CD4-positive, alpha-beta T cell treated with Interferon gamma for 1 hour (primary cell): Measurements from ENCODE around the gene GPATCH4.
"Not testable (repeated sequence)": the region's sequence is repeated elsewhere in the genome, so short reads cannot be mapped to it uniquely, and the experiment has no call there.

ENCODE experiments used
- DNase-seq: peaks from one replicate; pipeline ENCODE4 v3.0.0-alpha.2; 2020

The GPATCH4 gene

DNA sequence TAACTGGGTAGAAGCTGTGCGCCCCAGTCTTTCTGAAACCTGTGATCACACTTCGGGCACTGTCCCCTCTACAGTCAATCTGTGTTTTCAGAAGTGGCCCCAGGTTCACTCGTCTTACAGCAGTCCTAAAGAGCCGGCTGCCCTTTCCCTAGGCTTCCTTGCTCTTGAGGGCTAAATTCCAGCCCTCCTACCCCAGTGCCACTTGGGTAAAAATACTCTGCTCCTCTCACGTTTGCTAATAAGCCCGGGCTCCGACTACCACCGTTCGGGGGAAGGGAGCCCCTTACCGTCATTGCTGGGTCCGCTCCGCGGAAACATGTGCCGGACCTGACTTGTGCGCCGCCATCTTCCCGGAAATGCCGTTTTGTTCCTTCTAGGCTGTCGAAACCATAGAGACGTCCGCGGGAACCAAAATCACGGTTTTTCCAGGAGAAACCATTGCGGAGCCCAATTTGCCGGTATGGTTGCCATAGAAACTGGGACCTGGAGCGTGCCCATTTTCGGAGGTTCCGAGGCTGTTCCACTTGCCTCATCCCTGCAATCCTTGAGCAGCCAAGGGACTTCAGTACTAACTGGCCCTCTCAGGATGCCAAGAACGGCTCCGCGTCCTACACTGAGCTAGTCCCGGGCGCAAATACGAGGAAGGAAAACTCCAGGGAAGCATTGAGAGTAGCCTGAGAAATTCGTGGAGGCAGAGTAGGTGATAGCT lies at the start of gene GPATCH4:
TSS of gene GPATCH4 (minus strand) at position 358 of the 709 bp plus-strand sequence.
- peak; percentile 73 for DNase-seq

- DNase-seq = no peak
Measured at GRCh38 chr1:156648951-156649350, 47.7 kb upstream of the GPATCH4 start.

GRCh38 chr1:156648496-156648895 lies 47.2 kb upstream of the GPATCH4 start:
- no peak for DNase-seq

GRCh38 chr1:156647351-156647750 lies 46.1 kb upstream of the GPATCH4 start:
- DNase-seq = no peak

DNA sequence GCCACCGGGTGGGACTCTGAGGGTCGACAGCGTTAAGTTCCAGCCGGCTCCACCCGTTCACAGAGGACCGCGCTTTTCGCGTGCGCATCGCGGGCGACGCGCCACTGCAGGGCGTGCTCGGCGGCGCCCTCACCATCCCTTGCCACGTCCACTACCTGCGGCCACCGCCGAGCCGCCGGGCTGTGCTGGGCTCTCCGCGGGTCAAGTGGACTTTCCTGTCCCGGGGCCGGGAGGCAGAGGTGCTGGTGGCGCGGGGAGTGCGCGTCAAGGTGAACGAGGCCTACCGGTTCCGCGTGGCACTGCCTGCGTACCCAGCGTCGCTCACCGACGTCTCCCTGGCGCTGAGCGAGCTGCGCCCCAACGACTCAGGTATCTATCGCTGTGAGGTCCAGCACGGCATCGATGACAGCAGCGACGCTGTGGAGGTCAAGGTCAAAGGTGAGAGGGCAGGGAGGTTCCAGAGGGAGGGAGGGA lies 45.5 kb upstream of the GPATCH4 start:
- no peak for DNase-seq

- no peak for DNase-seq
Measured at GRCh38 chr1:156645666-156646065, 44.4 kb upstream of the GPATCH4 start.

- no peak for DNase-seq
Measured at GRCh38 chr1:156645056-156645455, 43.8 kb upstream of the GPATCH4 start.

GRCh38 chr1:156644640-156645039 lies 43.4 kb upstream of the GPATCH4 start:
- no peak for DNase-seq

DNA sequence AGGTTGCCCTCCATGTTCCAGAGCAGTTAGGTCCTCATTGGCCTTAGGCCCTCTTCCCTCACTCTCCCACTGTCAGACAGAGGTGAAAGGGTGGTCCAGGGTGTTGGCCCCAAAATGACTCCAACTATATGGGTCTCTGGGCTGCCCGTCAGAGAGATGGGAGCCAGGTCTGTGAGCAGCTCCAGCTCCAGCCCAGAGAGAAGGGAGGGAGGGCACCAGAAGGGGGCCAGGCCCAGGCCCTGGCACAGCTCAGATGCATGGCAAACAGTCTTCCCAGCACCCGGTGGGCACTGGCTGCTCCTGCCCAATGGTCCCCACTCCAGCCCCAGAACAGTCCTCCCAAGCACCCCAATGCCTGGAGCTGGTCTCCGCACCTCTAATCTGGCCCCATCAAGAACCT lies 42.9 kb upstream of the GPATCH4 start:
- DNase-seq = no peak

GRCh38 chr1:156643778-156644092 lies 42.5 kb upstream of the GPATCH4 start:
- no peak for DNase-seq

GRCh38 chr1:156643049-156643777 lies 41.9 kb upstream of the GPATCH4 start:
- no peak for DNase-seq

- DNase-seq = no peak
Measured at GRCh38 chr1:156642265-156643048, 41.2 kb upstream of the GPATCH4 start.

DNA sequence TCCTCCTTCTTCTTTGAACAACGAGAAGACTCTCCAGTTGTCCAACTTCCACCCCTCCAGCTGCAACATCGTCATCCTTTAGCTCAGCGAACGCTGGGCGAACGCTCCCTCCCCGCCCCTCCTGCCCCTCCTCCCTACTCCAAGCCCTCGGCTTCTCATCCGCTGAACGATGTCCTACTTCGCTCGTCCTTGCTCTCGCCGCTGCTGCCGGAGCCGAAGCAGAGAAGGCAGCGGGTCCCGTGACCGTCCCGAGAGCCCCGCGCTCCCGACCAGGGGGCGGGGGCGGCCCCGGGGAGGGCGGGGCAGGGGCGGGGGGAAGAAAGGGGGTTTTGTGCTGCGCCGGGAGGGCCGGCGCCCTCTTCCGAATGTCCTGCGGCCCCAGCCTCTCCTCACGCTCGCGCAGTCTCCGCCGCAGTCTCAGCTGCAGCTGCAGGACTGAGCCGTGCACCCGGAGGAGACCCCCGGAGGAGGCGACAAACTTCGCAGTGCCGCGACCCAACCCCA lies 40.5 kb upstream of the GPATCH4 start, which contains the start of gene BCAN:
TSS of gene BCAN (plus strand) at position 357 of the 504 bp plus-strand sequence. CDS start 3,938 bp downstream, outside the sequence.
- DNase-seq = no peak

- no peak for DNase-seq
Measured at GRCh38 chr1:156640842-156641706, 39.8 kb upstream of the GPATCH4 start.

DNA sequence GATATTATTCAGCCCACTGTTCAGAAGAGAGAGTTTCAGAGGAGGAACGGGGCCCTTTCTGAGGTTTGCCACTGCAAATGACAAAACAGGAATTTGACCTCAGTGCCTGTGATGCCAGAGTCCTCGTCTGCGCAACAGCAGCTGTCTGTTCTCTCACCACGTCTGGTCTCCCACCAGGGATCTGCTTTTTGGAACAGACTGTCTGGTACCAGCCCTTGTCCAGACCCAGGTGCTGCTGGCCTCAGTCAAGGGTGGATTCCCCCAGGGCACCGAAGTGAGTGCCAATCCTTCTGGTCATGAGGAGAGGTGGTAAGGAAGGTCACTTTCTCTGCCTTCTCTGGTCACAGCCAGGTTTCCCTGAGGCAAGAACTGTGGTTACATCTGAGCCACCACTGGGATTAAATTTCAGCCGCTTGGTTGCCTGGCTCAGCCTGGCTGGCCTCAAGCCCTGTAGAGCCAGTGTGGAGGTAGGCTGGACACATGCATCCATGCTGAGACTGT lies 38.4 kb upstream of the GPATCH4 start:
- no peak for DNase-seq

- DNase-seq = no peak
Measured at GRCh38 chr1:156638189-156638985, 37.1 kb upstream of the GPATCH4 start.

- no peak for DNase-seq
Measured at GRCh38 chr1:156632355-156632754, 31.1 kb upstream of the GPATCH4 start.

GRCh38 chr1:156631152-156631551 lies 29.9 kb upstream of the GPATCH4 start:
- DNase-seq = not testable (repeated sequence)

DNA sequence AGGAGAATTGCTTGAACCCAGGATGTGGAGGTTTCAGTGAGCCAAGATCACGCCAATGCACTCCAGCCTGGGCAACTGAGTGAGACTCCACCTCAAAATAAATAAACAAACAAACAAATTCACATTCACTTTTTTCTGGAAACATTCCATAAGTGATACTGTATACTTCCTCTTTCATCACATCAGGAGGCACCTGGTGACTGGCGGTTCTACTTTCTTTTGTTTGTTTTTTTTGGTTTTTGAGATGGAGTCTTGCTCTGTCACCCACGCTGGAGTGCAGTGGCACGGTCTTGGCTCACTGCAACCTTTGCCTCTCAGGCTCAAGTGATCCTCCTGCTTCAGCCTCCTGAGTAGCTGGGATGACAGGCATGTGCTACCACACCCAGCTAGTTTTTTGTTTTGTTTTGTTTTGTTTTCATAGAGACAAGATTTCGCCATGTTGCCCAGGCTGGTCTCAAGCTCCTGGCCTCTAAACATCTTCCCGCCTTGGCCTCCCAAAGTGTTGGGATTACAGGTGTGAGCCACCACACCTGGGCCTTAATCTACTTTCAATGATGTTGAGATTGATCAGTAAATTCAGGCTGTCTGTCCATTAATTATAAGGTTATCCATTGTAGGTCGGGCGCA lies 28.7 kb upstream of the GPATCH4 start:
- no peak for DNase-seq

DNA sequence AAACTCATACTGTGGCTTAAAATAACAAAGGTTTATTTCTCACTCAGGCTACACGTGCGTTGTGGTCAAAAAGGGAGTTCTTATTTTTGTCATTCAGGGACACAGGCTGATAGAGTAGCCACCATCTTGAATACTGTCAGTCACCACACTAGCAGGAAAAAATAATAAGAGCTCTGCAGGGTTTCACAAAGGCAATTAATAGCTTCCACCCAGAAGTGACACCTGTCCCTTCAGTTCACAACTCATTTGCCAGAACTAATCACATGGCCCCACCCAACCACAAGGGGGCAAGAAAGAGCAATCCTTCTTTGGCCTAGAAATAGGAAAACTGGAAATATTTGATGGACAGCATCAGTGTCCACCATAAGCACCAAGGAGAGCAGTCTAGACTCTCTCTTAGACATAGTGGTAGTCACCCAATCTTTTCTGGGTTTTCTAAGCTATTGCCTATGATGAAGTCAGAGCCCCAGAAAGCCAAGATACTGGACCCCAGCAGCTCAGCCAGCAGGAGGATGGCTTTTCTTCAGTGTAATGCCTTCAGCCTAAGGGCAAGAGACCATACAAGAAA lies 26.1 kb upstream of the GPATCH4 start:
- no peak for DNase-seq
